LNCAP (cell line): Measurements from ENCODE around the gene ZNF200.

Experiments used
- TF ChIP-seq, protein P1 (sequence below): fragments of 450-650 bp; IDR thresholded peaks from 2 replicates; pipeline ENCODE4 v1.5.1; 2017; ENCODE audit warnings: mild to moderate bottlenecking

The ZNF200 gene

DNA sequence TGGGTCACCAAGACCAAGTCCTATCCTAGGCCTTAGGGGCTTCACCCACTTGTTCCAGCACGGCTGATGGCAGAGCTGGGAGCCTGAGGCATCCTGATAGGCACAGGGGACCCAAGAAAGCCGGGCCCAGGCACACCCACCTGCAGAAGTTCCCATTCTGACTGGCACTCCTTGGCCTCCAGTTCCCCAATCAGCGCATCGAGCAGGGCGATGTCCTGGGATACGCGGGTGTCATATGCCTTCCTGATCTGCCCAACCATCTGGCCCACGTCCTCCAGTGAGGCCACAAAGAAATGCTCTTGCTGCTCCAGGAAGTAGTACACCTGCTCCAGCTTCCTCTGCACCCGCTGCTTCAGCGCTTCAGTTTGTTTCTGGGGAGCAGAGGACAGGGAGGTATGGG lies 11.9 kb upstream of the ZNF200 start:
- TF ChIP-seq, protein P1, sequence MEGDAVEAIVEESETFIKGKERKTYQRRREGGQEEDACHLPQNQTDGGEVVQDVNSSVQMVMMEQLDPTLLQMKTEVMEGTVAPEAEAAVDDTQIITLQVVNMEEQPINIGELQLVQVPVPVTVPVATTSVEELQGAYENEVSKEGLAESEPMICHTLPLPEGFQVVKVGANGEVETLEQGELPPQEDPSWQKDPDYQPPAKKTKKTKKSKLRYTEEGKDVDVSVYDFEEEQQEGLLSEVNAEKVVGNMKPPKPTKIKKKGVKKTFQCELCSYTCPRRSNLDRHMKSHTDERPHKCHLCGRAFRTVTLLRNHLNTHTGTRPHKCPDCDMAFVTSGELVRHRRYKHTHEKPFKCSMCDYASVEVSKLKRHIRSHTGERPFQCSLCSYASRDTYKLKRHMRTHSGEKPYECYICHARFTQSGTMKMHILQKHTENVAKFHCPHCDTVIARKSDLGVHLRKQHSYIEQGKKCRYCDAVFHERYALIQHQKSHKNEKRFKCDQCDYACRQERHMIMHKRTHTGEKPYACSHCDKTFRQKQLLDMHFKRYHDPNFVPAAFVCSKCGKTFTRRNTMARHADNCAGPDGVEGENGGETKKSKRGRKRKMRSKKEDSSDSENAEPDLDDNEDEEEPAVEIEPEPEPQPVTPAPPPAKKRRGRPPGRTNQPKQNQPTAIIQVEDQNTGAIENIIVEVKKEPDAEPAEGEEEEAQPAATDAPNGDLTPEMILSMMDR = no peak

DNA sequence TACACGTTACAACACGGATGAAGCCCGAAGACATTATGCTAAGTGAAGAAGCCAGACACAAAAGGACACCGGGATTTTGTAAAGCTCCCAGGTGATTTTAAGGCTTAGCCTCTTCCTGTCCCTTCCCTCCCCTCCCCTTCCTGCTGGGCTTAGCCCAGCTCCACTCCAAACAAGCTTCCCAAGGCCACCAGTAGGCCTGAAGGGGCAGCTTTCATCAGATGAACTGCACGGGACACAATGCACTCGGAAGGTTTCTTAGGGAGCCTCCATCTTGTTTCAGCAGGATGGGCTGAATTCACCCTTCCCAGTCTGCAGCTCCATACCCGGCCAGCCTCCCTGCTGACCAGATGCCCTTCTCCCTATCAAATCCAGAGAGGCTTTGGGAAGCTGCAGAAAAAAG lies 11.0 kb upstream of the ZNF200 start:
- TF ChIP-seq, protein P1 = no peak

DNA sequence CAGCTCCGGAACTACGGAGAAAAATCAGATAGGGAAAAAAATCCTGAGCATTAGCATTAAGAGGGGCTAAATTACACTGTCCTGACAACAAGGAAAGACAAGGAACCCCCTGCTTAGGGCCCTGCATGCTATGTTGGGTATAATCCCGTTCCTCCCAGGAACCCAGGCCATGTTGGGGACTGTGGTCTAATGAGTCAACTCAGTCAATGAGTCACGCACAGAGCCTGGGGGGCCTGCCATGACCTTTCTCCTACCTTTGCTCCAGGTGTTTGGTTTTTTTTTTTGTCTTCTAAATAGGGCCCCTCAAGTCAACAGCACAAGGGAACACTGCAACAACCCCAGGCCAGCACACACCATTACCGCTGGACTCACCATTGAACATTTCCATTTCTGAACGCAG lies 8.9 kb upstream of the ZNF200 start:
- TF ChIP-seq, protein P1 = no peak

DNA sequence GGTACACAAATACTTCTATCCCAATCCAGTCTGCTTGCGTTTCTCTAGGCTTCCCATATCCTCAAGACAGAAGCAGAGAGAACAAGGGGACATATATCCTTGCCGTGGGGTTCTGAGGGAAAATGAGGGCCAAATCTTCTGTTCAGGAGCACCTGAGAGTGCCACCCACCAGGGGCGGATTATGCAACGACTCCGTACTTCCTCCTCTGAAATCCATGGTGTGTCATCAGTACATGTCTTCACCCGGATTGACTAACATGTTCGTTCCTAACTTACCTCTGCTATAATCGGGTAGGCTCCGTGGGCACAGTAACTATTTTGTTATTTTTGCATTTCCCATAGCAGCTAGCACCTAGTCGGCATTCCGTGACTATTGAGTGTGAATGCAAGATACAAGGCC lies 7.8 kb upstream of the ZNF200 start:
- TF ChIP-seq, protein P1 = no peak

DNA sequence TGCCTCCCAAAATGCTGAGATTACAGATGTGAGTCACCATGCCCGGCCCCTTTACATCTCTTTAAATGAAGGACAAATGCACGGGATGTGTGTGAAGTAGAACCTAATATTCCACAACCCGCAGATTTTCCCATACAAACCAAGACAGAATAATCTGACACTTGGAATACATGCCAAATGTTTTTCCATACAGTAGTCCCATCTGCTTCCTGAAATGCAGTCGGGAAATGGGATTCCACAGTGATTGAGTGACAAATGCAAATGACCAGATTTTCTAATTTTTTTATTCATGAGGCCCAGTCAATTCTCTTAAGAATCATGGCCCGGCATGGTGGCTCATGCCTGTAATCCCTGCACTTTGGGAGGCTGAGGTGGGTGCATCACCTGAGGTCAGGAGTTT lies 6.8 kb upstream of the ZNF200 start:
- TF ChIP-seq, protein P1 = no peak

DNA sequence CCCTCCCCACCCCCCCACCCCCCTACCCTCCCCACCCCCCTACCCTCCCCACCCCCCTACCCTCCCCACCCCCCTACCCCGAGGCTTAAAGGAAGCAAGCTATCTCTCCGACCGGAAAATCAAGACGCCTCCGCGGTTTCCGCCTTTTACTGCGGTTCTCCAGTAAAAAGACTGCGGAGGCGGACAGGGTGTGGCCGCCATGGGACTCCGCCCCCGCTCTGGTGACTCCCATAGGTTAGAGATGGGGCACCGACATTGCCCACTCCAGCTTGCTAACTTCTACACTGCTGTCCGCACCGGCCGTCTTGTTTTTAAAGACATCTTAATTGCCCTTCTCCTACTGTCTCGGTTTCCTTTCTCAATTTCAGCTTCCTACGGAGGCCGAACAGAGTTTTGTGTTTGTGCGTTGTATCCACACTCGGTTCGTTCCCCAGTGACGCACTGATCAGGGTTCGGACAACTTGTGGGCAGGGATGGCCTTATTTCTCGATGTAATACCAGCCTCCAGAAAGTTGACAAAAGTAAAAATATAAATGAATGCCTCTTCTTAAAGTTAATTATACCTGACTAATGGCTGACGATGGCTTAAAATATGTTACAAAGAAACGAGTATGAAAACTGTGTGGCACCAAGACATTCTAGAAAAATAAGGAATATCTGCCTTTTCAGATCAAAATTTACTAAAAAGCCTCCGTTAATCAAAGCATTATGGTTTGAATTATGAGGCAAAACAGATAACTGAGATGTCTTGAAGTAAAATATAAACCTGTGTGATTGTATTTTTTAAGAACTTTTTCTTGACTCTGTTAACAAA lies 1.1 kb upstream of the ZNF200 start:
- TF ChIP-seq, protein P1 = no peak

DNA sequence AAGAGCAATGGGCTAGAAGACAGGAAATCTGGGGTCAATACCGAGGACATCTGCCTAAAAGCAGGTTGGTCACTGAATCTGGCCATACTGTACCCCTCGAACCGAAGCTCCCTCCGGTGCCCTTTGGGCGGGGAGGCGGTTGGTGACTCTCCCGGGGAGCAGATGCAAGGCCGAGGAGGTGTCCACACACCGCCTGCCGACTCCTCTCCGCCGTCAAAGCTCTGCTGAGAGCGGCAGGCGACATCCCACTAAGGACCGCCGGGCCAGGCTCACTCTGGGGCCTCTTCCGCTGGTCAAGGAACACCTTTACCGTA lies 458 bp downstream of the ZNF200 start:
- TF ChIP-seq, protein P1 = no peak
